ENCODE results near the gene RPL27A.

The RPL27A gene

GRCh38 chr11:8728563-8728962 is 46.0 kb downstream of the RPL27A start:
- H3K36me3 Mint-ChIP-seq (ENCODE audit: low read depth), result no peaks in the 10 kb centered on the region

GRCh38 chr11:8729067-8729466 is 46.5 kb downstream of the RPL27A start:
- no peak for DNase-seq (ENCODE audit: low spot score)
- no peak overlapping the region for H3K27ac Mint-ChIP-seq
- no peak overlapping the region for H3K4me3 Mint-ChIP-seq
- H3K4me1 Mint-ChIP-seq (ENCODE audit: low read depth), result no peaks in the 10 kb centered on the region
- H3K27me3 Mint-ChIP-seq (ENCODE audit: low read depth), result no peaks in the 10 kb centered on the region
- H3K36me3 Mint-ChIP-seq (ENCODE audit: low read depth), result no peaks in the 10 kb centered on the region
- H3K9me3 Mint-ChIP-seq, result no peaks in the 10 kb centered on the region

More at GRCh38 chr11:8728563-8728962, 46.0 kb downstream of the RPL27A start:
- H3K27me3 Mint-ChIP-seq (ENCODE audit: low read depth), result no peaks in the 10 kb centered on the region
- no peak for DNase-seq (ENCODE audit: low spot score)
- H3K9me3 Mint-ChIP-seq, result no peaks in the 10 kb centered on the region
- H3K27ac Mint-ChIP-seq, result no peak overlapping the region
- H3K4me3 Mint-ChIP-seq, result no peak overlapping the region
- H3K4me1 Mint-ChIP-seq (ENCODE audit: low read depth), result no peaks in the 10 kb centered on the region

GRCh38 chr11:8729837-8730696 is 47.5 kb downstream of the RPL27A start:
- no peak overlapping the region for H3K27ac Mint-ChIP-seq
- DNase-seq (ENCODE audit: low spot score), result no peak
- no peak overlapping the region for H3K4me3 Mint-ChIP-seq
- H3K4me1 Mint-ChIP-seq (ENCODE audit: low read depth), result no peaks in the 10 kb centered on the region
- no peaks in the 10 kb centered on the region for H3K36me3 Mint-ChIP-seq (ENCODE audit: low read depth)
- H3K9me3 Mint-ChIP-seq, result no peaks in the 10 kb centered on the region
- H3K27me3 Mint-ChIP-seq (ENCODE audit: low read depth), result no peaks in the 10 kb centered on the region

- Mint-ChIP-seq H3K27me3 (ENCODE audit: low read depth) (no peaks in the 10 kb centered on the region), H3K27ac (no peak overlapping the region), H3K36me3 (ENCODE audit: low read depth) (no peaks in the 10 kb centered on the region), H3K4me3 (no peak overlapping the region), H3K4me1 (ENCODE audit: low read depth) (no peaks in the 10 kb centered on the region), H3K9me3 (no peaks in the 10 kb centered on the region)
- no peak for DNase-seq (ENCODE audit: low spot score)
These were observed 48.1 kb downstream of the RPL27A start for GRCh38 chr11:8730697-8731020.

GRCh38 chr11:8731647-8732323 is 49.2 kb downstream of the RPL27A start:
- Mint-ChIP-seq H3K36me3 (ENCODE audit: low read depth) (no peaks in the 10 kb centered on the region), H3K27me3 (ENCODE audit: low read depth) (no peaks in the 10 kb centered on the region), H3K27ac (no peak overlapping the region), H3K4me3 (no peak overlapping the region), H3K4me1 (ENCODE audit: low read depth) (no peaks in the 10 kb centered on the region), H3K9me3 (no peaks in the 10 kb centered on the region)
- no peak for DNase-seq (ENCODE audit: low spot score)

GRCh38 chr11:8732324-8732670 is 49.7 kb downstream of the RPL27A start:
- no peak overlapping the region for H3K4me3 Mint-ChIP-seq
- DNase-seq (ENCODE audit: low spot score), result no peak
- no peaks in the 10 kb centered on the region for H3K27me3 Mint-ChIP-seq (ENCODE audit: low read depth)
- no peaks in the 10 kb centered on the region for H3K4me1 Mint-ChIP-seq (ENCODE audit: low read depth)
- no peaks in the 10 kb centered on the region for H3K36me3 Mint-ChIP-seq (ENCODE audit: low read depth)
- no peak overlapping the region for H3K27ac Mint-ChIP-seq
- no peaks in the 10 kb centered on the region for H3K9me3 Mint-ChIP-seq

- no peak for DNase-seq (ENCODE audit: low spot score)
- no peak overlapping the region for H3K27ac Mint-ChIP-seq
- no peaks in the 10 kb centered on the region for H3K27me3 Mint-ChIP-seq (ENCODE audit: low read depth)
- H3K9me3 Mint-ChIP-seq, result no peaks in the 10 kb centered on the region
- no peak overlapping the region for H3K4me3 Mint-ChIP-seq
- H3K36me3 Mint-ChIP-seq (ENCODE audit: low read depth), result no peaks in the 10 kb centered on the region
- H3K4me1 Mint-ChIP-seq (ENCODE audit: low read depth), result no peaks in the 10 kb centered on the region
These were observed 50.2 kb downstream of the RPL27A start for GRCh38 chr11:8732748-8733241.

- no peak for DNase-seq (ENCODE audit: low spot score)
- H3K27me3 Mint-ChIP-seq (ENCODE audit: low read depth), result no peaks in the 10 kb centered on the region
- H3K4me3 Mint-ChIP-seq, result no peak overlapping the region
- H3K27ac Mint-ChIP-seq, result no peak overlapping the region
- no peaks in the 10 kb centered on the region for H3K4me1 Mint-ChIP-seq (ENCODE audit: low read depth)
- H3K36me3 Mint-ChIP-seq (ENCODE audit: low read depth), result no peaks in the 10 kb centered on the region
- no peaks in the 10 kb centered on the region for H3K9me3 Mint-ChIP-seq
These were observed 51.3 kb downstream of the RPL27A start for GRCh38 chr11:8733852-8734251.

GRCh38 chr11:8735094-8735493 is 52.5 kb downstream of the RPL27A start:
- no peaks in the 10 kb centered on the region for H3K36me3 Mint-ChIP-seq (ENCODE audit: low read depth)
- no peaks in the 10 kb centered on the region for H3K27me3 Mint-ChIP-seq (ENCODE audit: low read depth)
- no peaks in the 10 kb centered on the region for H3K9me3 Mint-ChIP-seq
- no peak overlapping the region for H3K4me3 Mint-ChIP-seq
- H3K27ac Mint-ChIP-seq, result no peak overlapping the region
- no peaks in the 10 kb centered on the region for H3K4me1 Mint-ChIP-seq (ENCODE audit: low read depth)
- DNase-seq (ENCODE audit: low spot score), result no peak

- no peaks in the 10 kb centered on the region for H3K27me3 Mint-ChIP-seq (ENCODE audit: low read depth)
- DNase-seq (ENCODE audit: low spot score), result no peak
- no peaks in the 10 kb centered on the region for H3K36me3 Mint-ChIP-seq (ENCODE audit: low read depth)
- no peaks in the 10 kb centered on the region for H3K9me3 Mint-ChIP-seq
- no peak overlapping the region for H3K4me3 Mint-ChIP-seq
- H3K4me1 Mint-ChIP-seq (ENCODE audit: low read depth), result no peaks in the 10 kb centered on the region
- H3K27ac Mint-ChIP-seq, result no peak overlapping the region
These were observed 56.8 kb downstream of the RPL27A start for GRCh38 chr11:8739309-8739793.
